Mesenteric fat pad (tissue), 1 donor: Measurements from ENCODE around the gene SKOR2. TPM values are rescaled to one million over a fixed set of nuclear protein-coding genes. Genes with fewer than 3 reads are reported as not detected.

Source experiments
- DNase-seq: peaks from one replicate; pipeline ENCODE4 v3.0.0-alpha.2; 2020; ENCODE audit warnings: low spot score
- total RNA-seq: library from RNA; stranded (reverse); fragmentation: NEBNext Ultra II Directional; extraction: Animal tissue kit (Norgen Biotek cat#: 25700); gene quantifications from one replicate; pipeline ENCODE4 v1.2.1, GENCODE V29; 2021
- donor health status: DM: yes; HTN: yes; CAD: no.

Gene SKOR2
- total RNA-seq, 1 donor from 2014 or later = not detected

GRCh38 chr18:47260120-47260923 lies 8.9 kb upstream of the SKOR2 start:
- DNase-seq = no peak

GRCh38 chr18:47254341-47254939 lies 3.0 kb upstream of the SKOR2 start:
- no peak for DNase-seq

DNA sequence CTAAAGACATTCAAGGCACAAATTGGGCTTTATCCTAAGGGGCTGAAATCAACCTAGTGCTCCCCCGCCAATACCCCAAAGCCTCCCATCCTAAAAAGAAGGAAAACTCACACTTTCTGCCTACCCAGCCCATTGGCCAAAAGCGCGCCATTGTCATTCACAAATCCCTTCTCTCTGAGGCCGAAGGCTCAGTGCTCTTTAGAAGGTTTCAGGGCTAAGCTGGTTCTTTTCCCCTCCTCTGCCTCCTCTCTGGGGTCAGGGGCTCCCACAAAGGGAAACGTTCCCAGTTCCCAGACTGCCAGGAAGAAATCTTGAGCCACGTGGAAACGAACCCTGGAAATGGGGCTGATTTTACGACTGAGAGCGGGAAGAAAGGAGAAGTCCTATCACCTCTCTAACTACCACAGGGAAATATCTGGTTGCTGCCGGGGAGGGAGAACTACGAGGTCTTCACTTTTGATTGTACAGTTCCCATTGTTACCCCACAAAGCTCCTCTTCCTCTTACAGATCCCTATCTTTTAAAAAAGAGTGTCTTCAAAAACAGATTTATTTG lies 1.7 kb upstream of the SKOR2 start:
- no peak for DNase-seq

GRCh38 chr18:47250391-47251046 lies 941 bp downstream of the SKOR2 start:
- DNase-seq = no peak

DNA sequence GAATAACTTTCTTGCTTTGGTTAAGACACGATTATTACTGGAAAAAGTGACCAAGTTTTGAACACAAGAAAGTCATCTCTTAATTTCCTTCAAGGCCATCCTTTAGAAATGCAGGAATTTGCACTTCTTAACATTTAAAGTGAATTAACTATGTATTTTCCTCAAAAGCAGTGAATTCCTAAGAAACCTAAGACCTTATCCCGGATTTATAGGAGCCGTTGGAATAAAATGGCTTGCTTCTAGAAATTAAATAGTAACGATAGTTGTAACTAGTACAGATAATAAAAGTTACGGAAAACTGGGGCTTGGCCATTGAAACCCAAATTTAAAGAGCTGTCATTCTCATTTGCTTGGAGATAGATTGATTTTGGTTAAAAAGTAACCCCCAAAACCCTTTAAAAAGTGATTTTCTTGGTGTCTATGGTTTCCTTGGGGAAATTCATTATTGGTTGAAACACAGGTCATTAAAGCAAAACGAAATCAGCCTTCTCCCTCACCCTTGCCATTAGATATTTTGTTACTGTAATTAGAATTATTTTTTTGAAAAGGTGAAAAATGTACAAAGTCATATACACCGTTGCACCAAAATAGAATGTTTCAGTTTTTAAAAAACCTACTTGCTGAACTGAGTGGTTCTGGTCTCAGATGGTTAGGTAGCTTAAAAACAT lies 2.0 kb downstream of the SKOR2 start:
- DNase-seq = no peak

GRCh38 chr18:47248604-47249313 lies 2.7 kb downstream of the SKOR2 start:
- no peak for DNase-seq

DNA sequence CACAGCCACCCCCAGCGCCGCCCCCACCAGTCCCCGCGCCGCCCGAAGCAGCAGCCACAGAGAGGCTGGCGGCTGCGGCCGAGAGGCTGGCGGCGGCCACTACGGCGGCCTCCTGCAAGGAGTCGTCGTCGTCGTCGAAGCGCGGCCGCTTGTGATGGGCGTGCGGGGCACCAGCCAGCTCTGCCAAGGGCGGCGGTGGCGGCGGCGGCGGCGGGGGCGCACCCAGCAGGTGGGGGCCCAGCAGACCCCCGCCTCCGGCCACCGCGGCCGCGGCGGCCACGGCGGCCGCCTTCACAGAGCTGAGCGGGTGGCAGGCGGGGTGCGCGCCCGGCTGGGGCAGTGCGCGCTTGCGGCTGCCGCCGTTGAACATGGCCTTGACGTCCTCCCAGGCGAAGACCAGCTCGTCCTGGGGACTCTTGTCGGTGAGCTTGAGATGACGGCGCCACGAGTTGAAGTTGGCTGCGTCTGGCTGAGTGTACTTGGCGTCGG lies 3.3 kb downstream of the SKOR2 start:
- DNase-seq = no peak

DNA sequence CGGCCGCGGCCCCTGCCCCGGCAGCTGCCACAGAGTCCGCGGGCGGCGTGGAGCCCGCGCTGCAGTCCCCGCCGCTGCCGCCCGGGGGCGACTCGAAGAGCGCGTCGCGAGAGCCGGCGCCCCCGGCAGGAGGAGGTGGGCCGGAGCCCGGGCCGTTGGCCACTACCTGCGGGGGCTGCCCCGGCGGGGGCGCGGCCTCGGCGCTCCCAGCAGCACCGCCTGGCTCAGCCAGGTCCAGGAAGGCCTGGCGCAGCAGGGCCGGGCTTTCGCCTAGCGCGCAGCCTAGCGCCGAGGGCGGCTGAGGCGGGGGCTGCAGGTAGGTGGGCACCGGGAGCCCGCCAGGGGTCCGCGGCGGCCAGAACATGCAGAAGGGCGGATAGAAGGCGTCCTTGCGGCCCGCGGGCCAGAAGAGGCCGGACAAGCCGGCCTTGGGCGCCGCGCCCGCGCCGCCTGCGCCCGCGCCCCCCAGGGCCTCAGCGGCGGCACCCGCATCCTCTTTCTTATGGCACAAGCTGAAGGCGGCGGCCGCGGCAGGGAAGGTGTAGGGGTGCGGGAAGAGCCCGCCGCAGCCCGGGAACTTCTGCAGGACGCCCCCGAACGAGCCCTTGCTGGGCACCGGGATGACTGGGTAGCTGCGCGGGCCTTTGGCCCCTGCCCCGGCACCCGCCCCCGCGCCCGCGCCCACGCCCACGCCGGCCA lies 3.9 kb downstream of the SKOR2 start:
- DNase-seq = no peak

- no peak for DNase-seq
Measured at GRCh38 chr18:47247036-47247415, 4.4 kb downstream of the SKOR2 start.

GRCh38 chr18:47246027-47246971 lies 5.2 kb downstream of the SKOR2 start:
- no peak for DNase-seq

DNA sequence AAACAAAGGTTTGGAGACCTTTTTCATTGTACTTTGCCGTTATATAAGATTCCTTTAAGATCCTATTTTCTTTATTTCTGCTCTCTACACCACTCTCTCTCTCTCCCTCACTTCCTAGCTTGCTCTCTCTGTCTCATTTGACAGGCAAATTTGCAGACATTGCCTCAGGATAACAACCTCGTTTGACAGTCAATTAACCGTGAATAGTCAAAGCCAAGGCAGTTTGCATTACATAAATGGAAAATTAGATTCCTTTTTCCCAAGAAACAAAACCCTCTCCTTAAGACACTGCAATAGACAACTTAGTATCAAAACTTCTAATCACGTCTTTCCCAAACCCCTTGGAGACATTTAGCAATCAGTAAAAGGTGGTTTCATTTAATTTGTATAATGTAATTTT lies 7.4 kb downstream of the SKOR2 start:
- no peak for DNase-seq

GRCh38 chr18:47235096-47235495 lies 16.4 kb downstream of the SKOR2 start:
- no peak for DNase-seq

DNA sequence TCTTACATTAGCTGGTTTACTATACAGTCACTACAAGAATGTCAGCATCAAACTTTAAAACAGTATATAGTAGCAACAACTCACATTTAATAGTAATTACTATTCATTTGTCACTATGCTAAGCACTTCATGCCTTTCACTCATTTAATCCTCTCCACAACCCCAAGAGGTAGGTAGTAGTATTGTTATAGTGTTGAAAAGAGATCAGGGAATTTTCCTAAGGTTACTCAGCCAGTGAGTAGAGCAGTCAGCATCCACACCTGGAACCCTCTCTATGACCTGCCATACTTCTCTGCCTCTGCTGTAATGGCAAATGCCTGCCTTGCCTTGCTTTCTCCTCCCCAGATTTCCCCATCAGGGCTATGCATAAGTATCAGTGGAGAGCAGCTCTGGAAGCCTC lies 24.8 kb downstream of the SKOR2 start:
- no peak for DNase-seq

GRCh38 chr18:47215554-47216138 lies 35.8 kb downstream of the SKOR2 start:
- no peak for DNase-seq

GRCh38 chr18:47209171-47209570 lies 42.3 kb downstream of the SKOR2 start:
- no peak for DNase-seq

- DNase-seq = no peak
Measured at GRCh38 chr18:47206945-47207637, 44.4 kb downstream of the SKOR2 start.

DNA sequence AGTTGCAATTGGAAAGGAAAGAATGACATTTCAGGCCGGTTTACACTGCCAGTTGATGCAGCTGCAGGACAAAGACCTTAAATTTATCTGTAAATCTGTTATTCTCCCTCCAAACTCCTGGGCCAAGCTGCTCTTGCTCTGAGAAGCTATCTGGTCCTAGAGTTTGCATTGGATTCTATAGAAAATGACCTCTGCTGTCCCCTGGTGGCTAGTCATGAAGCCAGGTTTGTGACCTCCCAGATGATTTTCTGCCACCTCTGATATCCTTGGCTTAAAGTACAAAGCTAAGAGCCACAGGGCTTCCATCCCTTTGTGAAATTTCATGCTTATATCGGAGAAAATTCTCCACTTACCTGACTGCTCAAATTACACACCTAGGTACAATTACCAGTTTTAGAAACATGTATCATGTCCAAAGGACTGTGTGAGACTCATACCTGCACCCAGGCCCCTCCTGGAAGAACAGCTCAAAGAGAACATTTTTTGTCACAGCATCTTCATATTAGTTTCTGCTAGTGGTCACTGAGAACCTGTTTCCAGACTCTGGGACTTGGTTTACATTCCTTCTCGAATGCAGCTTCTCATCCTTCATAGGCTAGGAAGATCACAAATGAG lies 46.4 kb downstream of the SKOR2 start:
- DNase-seq = no peak
